RWPE1 (cell line): ENCODE data around the gene RAB3C.

Experiments
- CTCF ChIA-PET: fragments of 350-600 bp; sonication (Branson Sonifier 250); formaldehyde crosslinking; extraction: SDS; loops from one replicate; lab custom pipeline; 2021; lab: Yijun Ruan, JAX
- POLR2A ChIA-PET: fragments of 400-600 bp; formaldehyde crosslinking; extraction: SDS; loops from one replicate; lab custom pipeline; 2020; ENCODE audit warnings: antibody characterized with exemption; ENCODE audit not compliant: low non-redundant PET; lab: Yijun Ruan, JAX
- DNase-seq: peaks from one replicate; pipeline ENCODE4 v3.0.0; 2012; ENCODE audit warnings: low spot score
- H3K27ac ChIP-seq: fragments of 450-650 bp; 2 replicates; pipeline ENCODE4 v1.5.1; 2017
- CTCF ChIP-seq: fragments of 450-650 bp; conservative IDR thresholded peaks from 2 replicates; pipeline ENCODE4 v1.5.1; 2017; ENCODE audit warnings: low read depth, mild to moderate bottlenecking

Gene RAB3C

DNA sequence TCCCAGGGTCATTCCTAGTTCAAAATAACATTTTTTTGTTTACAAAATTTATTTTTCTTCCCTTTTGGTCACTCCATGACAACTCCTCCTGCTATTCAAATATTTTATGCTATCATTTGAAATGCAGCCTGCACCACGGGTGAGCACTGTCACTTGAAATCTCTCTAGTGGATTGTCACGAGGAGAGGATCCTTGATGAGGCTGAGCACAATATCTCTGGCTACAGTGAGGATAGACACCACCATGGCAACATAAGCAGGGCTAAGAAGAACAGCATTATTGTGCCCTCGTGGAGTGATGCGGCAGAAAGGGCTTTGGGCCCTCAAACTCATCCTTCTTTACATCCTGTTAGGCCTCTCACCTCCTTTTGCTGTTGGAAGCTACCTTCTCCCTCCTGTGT, 321.9 kb downstream of the RAB3C start:
- ChIA-PET CTCF (no interaction called here), POLR2A (no interaction called here)
- no peak overlapping the region for H3K27ac ChIP-seq
- TF ChIP-seq CTCF, result no peak
- DNase-seq, result no peak

GRCh38 chr5:58905944-58906343, 323.1 kb downstream of the RAB3C start:
- ChIA-PET POLR2A (no interaction called here), CTCF (interaction anchor here (0.6 kb wide), 1 partner anchor 13 kb away, joined by 10 read pairs; no protein-coding TSS in a partner anchor)
- H3K27ac ChIP-seq, result no peak overlapping the region
- no peak for TF ChIP-seq CTCF
- DNase-seq, result no peak
